Hepatocyte (in vitro differentiated cells): ENCODE measurements around the gene FGF3.

Experiments used
- CTCF ChIP-seq: fragments of 200-600 bp; sonication (generic); IDR thresholded peaks from 2 replicates; pipeline ENCODE4 v1.5.1; 2016; ENCODE audit warnings: antibody characterized with exemption, mild to moderate bottlenecking; ENCODE audit not compliant: poor library complexity
- EZH2 ChIP-seq: fragments of 200-600 bp; sonication (generic); IDR thresholded peaks from 2 replicates; pipeline ENCODE4 v1.6.1; 2016; ENCODE audit warnings: antibody characterized with exemption, mild to moderate bottlenecking, borderline replicate concordance

- TF ChIP-seq CTCF (no peak), EZH2 (no peak)
Measured at GRCh38 chr11:69860796-69861445, 41.7 kb upstream of the FGF3 start.
